IPS DF 6.9 (cell line): ENCODE results near the gene BABAM2.

Experiments used
- DNase-seq: peaks from one replicate; pipeline ENCODE4 v3.0.0-alpha.2; 2013; ENCODE audit warnings: low read depth, low spot score
- H3K27ac ChIP-seq: one replicate; pipeline ENCODE4 v1.5.1; 2013; ENCODE audit warnings: low read length, control low read depth
- H3K27me3 ChIP-seq: 2 replicates; pipeline ENCODE4 v1.6.1; 2013; ENCODE audit warnings: mild to moderate bottlenecking, low read length; ENCODE audit not compliant: control insufficient read depth, insufficient read depth
- H3K36me3 ChIP-seq: 2 replicates; pipeline ENCODE4 v1.6.1; 2013; ENCODE audit warnings: low read length; ENCODE audit not compliant: control insufficient read depth, insufficient read depth
- H3K4me1 ChIP-seq: 2 replicates; pipeline ENCODE4 v1.6.1; 2013; ENCODE audit warnings: low read length; ENCODE audit not compliant: control insufficient read depth, insufficient read depth
- H3K4me3 ChIP-seq: 2 replicates; pipeline ENCODE4 v1.5.1; 2013; ENCODE audit warnings: mild to moderate bottlenecking, low read length
- H3K9me3 ChIP-seq: 2 replicates; pipeline ENCODE4 v1.6.1; 2013; ENCODE audit warnings: low read length, inconsistent platforms; ENCODE audit not compliant: control insufficient read depth, insufficient read depth
- WGBS: extraction: QIAGEN DNeasy Blood & Tissue Kit; methylation state at CpG from one replicate; pipeline ENCODE4 v1.1.7; 2013; ENCODE audit warnings: mixed read lengths, missing lambda C conversion rate; ENCODE audit not compliant: insufficient read length, insufficient coverage; 5-methylcytosine and 5-hydroxymethylcytosine counted together

Gene BABAM2

DNA sequence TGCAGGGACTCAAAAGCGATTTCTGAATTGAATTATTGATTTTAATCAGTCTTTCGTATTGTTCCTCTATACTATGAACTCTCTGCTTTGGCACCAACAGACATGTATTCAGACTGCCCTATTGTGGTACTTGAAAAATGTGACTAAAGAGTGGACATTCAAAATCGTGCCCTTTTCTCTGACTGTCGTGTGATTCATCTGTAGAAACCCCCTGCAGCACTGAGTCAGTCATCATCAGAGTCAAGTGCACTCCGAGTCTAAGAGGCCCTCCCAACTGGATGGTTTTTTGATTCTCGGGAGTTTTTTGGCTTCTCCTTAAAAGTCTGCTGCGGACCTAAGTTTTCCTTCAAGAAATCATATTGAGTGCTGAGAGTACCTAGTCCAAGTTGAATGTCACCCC lies 405.7 kb downstream of the BABAM2 start:
- no peaks in the 10 kb centered on the region for H3K27me3 ChIP-seq
- no peaks in the 10 kb centered on the region; the same call in 1 of the 2 replicates for H3K4me1 ChIP-seq
- H3K36me3 ChIP-seq = no peaks in the 10 kb centered on the region
- DNase-seq = no peak
- no CpG with 5 or more reads among the region's 7 CpGs for WGBS
- no peak overlapping the region for H3K4me3 ChIP-seq
- H3K9me3 ChIP-seq = no peaks in the 10 kb centered on the region
- no peak overlapping the region for H3K27ac ChIP-seq

DNA sequence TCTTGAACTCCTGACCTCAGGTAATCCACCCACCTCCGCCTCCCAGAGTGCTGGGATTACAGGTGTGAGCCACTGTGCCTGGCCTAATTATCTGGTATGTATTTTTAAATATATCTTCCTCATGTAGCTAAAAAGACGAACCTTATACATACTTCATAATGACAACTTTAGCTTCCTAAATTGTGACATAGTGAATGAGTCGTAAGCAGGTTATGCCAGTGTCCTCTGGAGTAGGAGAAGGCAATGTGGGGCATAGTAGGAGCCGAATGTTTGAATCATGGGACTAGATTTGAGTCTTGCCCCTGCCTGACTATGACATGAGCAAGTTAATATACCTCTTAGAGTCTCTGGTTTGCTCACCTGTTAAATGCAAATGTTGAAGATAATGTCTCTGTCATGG lies 406.4 kb downstream of the BABAM2 start:
- Histone ChIP-seq H3K4me3 (no peak overlapping the region), H3K27ac (no peak overlapping the region), H3K4me1 (no peaks in the 10 kb centered on the region; the same call in 1 of the 2 replicates), H3K36me3 (no peaks in the 10 kb centered on the region), H3K27me3 (no peaks in the 10 kb centered on the region), H3K9me3 (no peaks in the 10 kb centered on the region)
- WGBS = no CpG with 5 or more reads among the region's 4 CpGs
- DNase-seq = no peak

- no peaks in the 10 kb centered on the region; the same call in 1 of the 2 replicates for H3K4me1 ChIP-seq
- no CpG with 5 or more reads among the region's 2 CpGs for WGBS
- no peaks in the 10 kb centered on the region for H3K27me3 ChIP-seq
- no peaks in the 10 kb centered on the region for H3K36me3 ChIP-seq
- no peaks in the 10 kb centered on the region for H3K9me3 ChIP-seq
- DNase-seq = no peak
- no peak overlapping the region for H3K4me3 ChIP-seq
- H3K27ac ChIP-seq = no peak overlapping the region
Measured at GRCh38 chr2:28297531-28297930, 407.0 kb downstream of the BABAM2 start.

DNA sequence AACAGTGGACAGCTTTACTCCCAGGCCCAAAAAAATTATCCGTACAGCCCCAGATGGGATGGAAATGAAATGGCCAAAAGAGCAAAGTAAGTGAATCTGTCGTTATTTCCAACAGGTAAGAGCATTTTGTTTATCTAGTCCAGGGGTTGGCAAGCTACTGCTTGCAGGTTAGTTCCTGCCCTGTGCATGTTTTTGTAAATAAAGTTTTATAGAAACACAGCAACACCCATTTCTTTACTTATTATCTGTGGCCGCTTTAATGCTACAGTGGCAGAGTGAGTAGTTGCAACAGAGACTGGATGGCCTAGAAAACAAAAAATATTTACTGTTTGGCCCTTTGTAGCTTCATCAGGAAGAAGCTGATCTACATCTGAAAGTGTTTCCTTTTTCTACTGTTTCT lies 407.9 kb downstream of the BABAM2 start:
- no CpG with 5 or more reads among the region's 3 CpGs for WGBS
- Histone ChIP-seq H3K9me3 (no peaks in the 10 kb centered on the region), H3K27me3 (no peaks in the 10 kb centered on the region), H3K4me3 (no peak overlapping the region), H3K4me1 (no peaks in the 10 kb centered on the region; the same call in 1 of the 2 replicates), H3K36me3 (no peaks in the 10 kb centered on the region), H3K27ac (no peak overlapping the region)
- DNase-seq = no peak

DNA sequence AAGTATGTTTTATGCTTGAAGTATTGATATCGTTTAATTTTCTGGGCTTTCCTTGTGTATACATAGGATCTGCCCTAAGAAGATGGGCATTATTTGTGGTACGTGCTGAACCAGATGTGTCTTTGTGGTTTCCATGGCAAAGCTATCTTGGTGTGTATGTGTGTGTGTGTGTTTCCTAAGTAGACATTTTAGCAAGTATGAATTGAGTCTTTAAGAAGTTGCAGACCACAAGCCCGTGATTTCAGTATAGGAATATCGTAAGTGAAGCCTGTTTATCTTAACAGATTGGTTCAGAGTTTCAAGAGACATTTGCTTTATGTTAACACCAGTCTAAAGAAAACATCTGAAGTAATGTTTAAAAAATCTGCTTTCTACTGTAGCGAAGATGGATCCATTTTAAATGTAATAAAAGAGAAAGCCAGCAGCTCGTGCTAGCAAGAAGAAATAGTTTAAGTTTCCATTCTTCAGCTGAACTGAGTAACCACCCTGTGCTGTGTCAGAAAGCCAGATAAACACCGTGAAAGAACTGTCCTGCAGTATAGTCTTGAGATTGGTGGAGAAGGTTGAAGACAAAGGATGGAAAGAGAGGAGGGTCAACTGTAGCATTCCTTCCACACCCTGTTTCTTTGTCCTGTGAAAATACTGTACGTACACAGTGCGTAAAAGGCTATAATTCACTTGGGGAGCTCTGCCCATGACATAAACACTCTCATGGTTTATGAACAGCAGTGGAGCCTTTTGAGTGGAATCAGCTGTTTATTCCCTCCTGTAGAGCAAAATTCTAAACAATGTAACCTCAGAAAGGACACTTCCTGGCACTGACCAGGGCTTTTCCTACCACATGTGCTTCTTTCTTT lies 410.2 kb downstream of the BABAM2 start:
- Histone ChIP-seq H3K4me3 (no peak overlapping the region), H3K9me3 (no peaks in the 10 kb centered on the region), H3K27ac (no peak overlapping the region), H3K36me3 (no peaks in the 10 kb centered on the region), H3K4me1 (no peaks in the 10 kb centered on the region; the same call in 1 of the 2 replicates), H3K27me3 (no peaks in the 10 kb centered on the region)
- no peak for DNase-seq
- no CpG with 5 or more reads among the region's 9 CpGs for WGBS

DNA sequence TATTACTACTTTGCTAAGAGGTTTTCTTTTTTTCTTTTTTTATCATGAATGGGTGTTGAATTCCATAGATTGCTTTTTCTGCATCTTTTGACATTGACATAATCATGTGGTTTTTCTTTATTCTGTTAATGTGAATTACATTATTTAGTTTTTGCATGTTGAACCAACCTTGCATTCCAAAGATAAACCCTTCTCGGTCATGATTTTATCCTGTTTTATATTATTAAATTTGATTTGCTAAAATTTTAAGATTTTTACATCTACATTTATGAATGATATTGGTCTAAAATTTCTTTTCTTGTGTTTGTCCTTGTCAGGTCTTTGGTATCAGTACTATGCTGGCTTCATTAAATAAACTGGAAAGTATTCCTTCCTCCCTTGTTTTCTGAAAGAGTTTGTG lies 414.7 kb downstream of the BABAM2 start:
- no CpG with 5 or more reads among the region's 1 CpG for WGBS
- Histone ChIP-seq H3K9me3 (no peaks in the 10 kb centered on the region), H3K4me1 (no peaks in the 10 kb centered on the region), H3K27me3 (no peaks in the 10 kb centered on the region), H3K4me3 (no peak overlapping the region), H3K27ac (no peak overlapping the region), H3K36me3 (no peaks in the 10 kb centered on the region)
- no peak for DNase-seq

GRCh38 chr2:28310107-28310506 lies 419.6 kb downstream of the BABAM2 start:
- H3K27me3 ChIP-seq = no peaks in the 10 kb centered on the region
- no peaks in the 10 kb centered on the region for H3K36me3 ChIP-seq
- no peak overlapping the region for H3K27ac ChIP-seq
- no peaks in the 10 kb centered on the region for H3K4me1 ChIP-seq
- no peak for DNase-seq
- no peak overlapping the region for H3K4me3 ChIP-seq
- H3K9me3 ChIP-seq = no peaks in the 10 kb centered on the region
- no CpG with 5 or more reads among the region's 2 CpGs for WGBS

- H3K27ac ChIP-seq = no peak overlapping the region
Measured at GRCh38 chr2:28311660-28312249, 421.2 kb downstream of the BABAM2 start.

GRCh38 chr2:28312307-28313219 lies 422.0 kb downstream of the BABAM2 start:
- Histone ChIP-seq H3K4me3 (no peak overlapping the region), H3K27me3 (no peaks in the 10 kb centered on the region), H3K36me3 (no peaks in the 10 kb centered on the region), H3K9me3 (no peaks in the 10 kb centered on the region), H3K27ac (no peak overlapping the region), H3K4me1 (no peaks in the 10 kb centered on the region)
- DNase-seq = no peak
- no CpG with 5 or more reads among the region's 6 CpGs for WGBS

More at GRCh38 chr2:28311660-28312249, 421.2 kb downstream of the BABAM2 start:
- no peaks in the 10 kb centered on the region for H3K9me3 ChIP-seq
- no peak overlapping the region for H3K4me3 ChIP-seq
- no peaks in the 10 kb centered on the region for H3K27me3 ChIP-seq
- no CpG with 5 or more reads among the region's 7 CpGs for WGBS
- no peaks in the 10 kb centered on the region for H3K36me3 ChIP-seq
- no peak for DNase-seq
- H3K4me1 ChIP-seq = no peaks in the 10 kb centered on the region

GRCh38 chr2:28313220-28313784 lies 422.8 kb downstream of the BABAM2 start:
- Histone ChIP-seq H3K9me3 (no peaks in the 10 kb centered on the region), H3K27ac (no peak overlapping the region), H3K27me3 (no peaks in the 10 kb centered on the region), H3K4me1 (no peaks in the 10 kb centered on the region), H3K36me3 (no peaks in the 10 kb centered on the region), H3K4me3 (no peak overlapping the region)
- no CpG with 5 or more reads among the region's 6 CpGs for WGBS
- no peak for DNase-seq
